Measurements from ENCODE around the gene ESRRA. TPM values are rescaled to one million over a fixed set of nuclear protein-coding genes. Genes with fewer than 3 reads are reported as not detected.

ESRRA gene
- total and polyA plus RNA-seq, 10 of the 15 experiments (the other 5 are each of a cell fraction or from before 2014, with no cell fraction given) = 0.32 to 48.9 (median 12.6) TPM

DNA sequence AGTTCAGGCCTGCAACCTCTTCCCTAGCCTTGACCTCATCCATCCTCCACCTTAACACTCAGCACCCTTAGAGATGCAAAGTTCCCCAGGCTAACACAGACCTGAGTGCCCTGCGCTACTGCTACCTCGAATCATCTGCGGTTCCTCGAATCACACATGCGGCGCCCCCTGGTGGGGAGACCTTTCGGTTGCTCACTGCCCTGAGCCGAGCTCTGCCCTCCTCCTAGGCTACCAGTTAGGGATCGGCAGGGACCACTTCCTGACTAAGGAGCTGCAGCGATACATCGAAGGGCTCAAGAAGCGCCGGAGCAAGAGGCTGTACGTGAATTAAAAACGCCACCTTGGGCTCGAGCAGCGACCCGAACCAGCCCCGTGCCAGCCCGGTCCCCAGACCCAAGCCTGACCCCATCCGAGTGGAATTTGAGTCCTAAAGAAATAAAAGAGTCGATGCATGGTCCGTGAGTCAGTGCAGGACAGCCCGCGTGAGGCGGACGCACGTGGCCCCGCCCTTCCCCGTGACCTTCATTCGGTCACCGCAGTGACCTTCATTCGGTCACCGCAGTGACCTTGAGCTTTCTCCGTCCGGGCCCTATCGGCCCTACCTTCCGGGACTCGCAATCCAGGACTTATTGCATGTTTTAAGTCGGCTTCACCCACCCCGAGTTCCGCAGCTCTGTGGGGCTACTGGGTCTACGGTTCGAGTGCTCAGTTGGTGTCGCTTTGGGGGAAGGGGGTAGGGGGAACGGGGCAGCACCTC lies 830 bp upstream of the ESRRA start (continued):
- TF ChIP-seq IKZF1 (conservative IDR thresholded peaks at IDR 0.05) = peak; percentile 70
- peak; percentile 59 to 70; a peak in 3 of 4 replicates for TF ChIP-seq IKZF2 (IDR thresholded peaks at IDR 0.05)
- TF ChIP-seq NFYB (IDR thresholded peaks at IDR 0.05; ENCODE audit: insufficient read depth, low read depth, low read length) = no peak
- TF ChIP-seq TARDBP (IDR thresholded peaks at IDR 0.05; ENCODE audit: borderline replicate concordance) = 0 out of 2 replicates have a peak, but pooled peaks have one; percentile 25
- 0 out of 2 replicates have a peak, but pooled peaks have one; percentile 87 for TF ChIP-seq RCOR1 (conservative IDR thresholded peaks at IDR 0.05; ENCODE audit: low read depth, low read length)
- TF ChIP-seq, protein P1, sequence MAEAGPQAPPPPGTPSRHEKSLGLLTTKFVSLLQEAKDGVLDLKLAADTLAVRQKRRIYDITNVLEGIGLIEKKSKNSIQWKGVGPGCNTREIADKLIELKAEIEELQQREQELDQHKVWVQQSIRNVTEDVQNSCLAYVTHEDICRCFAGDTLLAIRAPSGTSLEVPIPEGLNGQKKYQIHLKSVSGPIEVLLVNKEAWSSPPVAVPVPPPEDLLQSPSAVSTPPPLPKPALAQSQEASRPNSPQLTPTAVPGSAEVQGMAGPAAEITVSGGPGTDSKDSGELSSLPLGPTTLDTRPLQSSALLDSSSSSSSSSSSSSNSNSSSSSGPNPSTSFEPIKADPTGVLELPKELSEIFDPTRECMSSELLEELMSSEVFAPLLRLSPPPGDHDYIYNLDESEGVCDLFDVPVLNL (IDR thresholded peaks at IDR 0.05; ENCODE audit: low read depth, low read length) = no peak
- TF ChIP-seq, protein P2, sequence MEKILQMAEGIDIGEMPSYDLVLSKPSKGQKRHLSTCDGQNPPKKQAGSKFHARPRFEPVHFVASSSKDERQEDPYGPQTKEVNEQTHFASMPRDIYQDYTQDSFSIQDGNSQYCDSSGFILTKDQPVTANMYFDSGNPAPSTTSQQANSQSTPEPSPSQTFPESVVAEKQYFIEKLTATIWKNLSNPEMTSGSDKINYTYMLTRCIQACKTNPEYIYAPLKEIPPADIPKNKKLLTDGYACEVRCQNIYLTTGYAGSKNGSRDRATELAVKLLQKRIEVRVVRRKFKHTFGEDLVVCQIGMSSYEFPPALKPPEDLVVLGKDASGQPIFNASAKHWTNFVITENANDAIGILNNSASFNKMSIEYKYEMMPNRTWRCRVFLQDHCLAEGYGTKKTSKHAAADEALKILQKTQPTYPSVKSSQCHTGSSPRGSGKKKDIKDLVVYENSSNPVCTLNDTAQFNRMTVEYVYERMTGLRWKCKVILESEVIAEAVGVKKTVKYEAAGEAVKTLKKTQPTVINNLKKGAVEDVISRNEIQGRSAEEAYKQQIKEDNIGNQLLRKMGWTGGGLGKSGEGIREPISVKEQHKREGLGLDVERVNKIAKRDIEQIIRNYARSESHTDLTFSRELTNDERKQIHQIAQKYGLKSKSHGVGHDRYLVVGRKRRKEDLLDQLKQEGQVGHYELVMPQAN (conservative IDR thresholded peaks at IDR 0.05) = peak; percentile 56; the same call in 1 of the 2 replicates
- TF ChIP-seq, protein P3, sequence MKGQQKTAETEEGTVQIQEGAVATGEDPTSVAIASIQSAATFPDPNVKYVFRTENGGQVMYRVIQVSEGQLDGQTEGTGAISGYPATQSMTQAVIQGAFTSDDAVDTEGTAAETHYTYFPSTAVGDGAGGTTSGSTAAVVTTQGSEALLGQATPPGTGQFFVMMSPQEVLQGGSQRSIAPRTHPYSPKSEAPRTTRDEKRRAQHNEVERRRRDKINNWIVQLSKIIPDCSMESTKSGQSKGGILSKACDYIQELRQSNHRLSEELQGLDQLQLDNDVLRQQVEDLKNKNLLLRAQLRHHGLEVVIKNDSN (IDR thresholded peaks at IDR 0.05; ENCODE audit: borderline replicate concordance, extremely low read length, insufficient read depth, low read depth, low read length) = peak; percentile 46
- no peak for TF ChIP-seq NRF1 (conservative IDR thresholded peaks at IDR 0.05; ENCODE audit: low read depth, low read length)
- TF ChIP-seq, protein P4, sequence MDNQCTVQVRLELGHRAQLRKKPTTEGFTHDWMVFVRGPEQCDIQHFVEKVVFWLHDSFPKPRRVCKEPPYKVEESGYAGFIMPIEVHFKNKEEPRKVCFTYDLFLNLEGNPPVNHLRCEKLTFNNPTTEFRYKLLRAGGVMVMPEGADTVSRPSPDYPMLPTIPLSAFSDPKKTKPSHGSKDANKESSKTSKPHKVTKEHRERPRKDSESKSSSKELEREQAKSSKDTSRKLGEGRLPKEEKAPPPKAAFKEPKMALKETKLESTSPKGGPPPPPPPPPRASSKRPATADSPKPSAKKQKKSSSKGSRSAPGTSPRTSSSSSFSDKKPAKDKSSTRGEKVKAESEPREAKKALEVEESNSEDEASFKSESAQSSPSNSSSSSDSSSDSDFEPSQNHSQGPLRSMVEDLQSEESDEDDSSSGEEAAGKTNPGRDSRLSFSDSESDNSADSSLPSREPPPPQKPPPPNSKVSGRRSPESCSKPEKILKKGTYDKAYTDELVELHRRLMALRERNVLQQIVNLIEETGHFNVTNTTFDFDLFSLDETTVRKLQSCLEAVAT (IDR thresholded peaks at IDR 0.05) = peak; percentile 84
- TF ChIP-seq HDAC2 (IDR thresholded peaks at IDR 0.05) = no peak
- TF ChIP-seq, protein P5, sequence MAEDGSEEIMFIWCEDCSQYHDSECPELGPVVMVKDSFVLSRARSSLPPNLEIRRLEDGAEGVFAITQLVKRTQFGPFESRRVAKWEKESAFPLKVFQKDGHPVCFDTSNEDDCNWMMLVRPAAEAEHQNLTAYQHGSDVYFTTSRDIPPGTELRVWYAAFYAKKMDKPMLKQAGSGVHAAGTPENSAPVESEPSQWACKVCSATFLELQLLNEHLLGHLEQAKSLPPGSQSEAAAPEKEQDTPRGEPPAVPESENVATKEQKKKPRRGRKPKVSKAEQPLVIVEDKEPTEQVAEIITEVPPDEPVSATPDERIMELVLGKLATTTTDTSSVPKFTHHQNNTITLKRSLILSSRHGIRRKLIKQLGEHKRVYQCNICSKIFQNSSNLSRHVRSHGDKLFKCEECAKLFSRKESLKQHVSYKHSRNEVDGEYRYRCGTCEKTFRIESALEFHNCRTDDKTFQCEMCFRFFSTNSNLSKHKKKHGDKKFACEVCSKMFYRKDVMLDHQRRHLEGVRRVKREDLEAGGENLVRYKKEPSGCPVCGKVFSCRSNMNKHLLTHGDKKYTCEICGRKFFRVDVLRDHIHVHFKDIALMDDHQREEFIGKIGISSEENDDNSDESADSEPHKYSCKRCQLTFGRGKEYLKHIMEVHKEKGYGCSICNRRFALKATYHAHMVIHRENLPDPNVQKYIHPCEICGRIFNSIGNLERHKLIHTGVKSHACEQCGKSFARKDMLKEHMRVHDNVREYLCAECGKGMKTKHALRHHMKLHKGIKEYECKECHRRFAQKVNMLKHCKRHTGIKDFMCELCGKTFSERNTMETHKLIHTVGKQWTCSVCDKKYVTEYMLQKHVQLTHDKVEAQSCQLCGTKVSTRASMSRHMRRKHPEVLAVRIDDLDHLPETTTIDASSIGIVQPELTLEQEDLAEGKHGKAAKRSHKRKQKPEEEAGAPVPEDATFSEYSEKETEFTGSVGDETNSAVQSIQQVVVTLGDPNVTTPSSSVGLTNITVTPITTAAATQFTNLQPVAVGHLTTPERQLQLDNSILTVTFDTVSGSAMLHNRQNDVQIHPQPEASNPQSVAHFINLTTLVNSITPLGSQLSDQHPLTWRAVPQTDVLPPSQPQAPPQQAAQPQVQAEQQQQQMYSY (CRISPR knock-in tag; IDR thresholded peaks at IDR 0.05) = no peak
- TF ChIP-seq STAT3 (IDR thresholded peaks at IDR 0.05; ENCODE audit: low read depth, low read length) = no peak
- no peak for TF ChIP-seq RFX5 (IDR thresholded peaks at IDR 0.05; ENCODE audit: low read depth, low read length)
- TF ChIP-seq NR2F1 (conservative IDR thresholded peaks at IDR 0.05) = peak; percentile 95
- TF ChIP-seq, protein P6, sequence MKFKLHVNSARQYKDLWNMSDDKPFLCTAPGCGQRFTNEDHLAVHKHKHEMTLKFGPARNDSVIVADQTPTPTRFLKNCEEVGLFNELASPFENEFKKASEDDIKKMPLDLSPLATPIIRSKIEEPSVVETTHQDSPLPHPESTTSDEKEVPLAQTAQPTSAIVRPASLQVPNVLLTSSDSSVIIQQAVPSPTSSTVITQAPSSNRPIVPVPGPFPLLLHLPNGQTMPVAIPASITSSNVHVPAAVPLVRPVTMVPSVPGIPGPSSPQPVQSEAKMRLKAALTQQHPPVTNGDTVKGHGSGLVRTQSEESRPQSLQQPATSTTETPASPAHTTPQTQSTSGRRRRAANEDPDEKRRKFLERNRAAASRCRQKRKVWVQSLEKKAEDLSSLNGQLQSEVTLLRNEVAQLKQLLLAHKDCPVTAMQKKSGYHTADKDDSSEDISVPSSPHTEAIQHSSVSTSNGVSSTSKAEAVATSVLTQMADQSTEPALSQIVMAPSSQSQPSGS (IDR thresholded peaks at IDR 0.05; ENCODE audit: low read length) = no peak
- TF ChIP-seq TCF3 (IDR thresholded peaks at IDR 0.05; ENCODE audit: borderline replicate concordance, insufficient read depth, low read depth, low read length) = no peak
- no peak for TF ChIP-seq ZNF24 (IDR thresholded peaks at IDR 0.05)
- peak; percentile 75; the same call in 1 of the 2 replicates for TF ChIP-seq SIN3A (IDR thresholded peaks at IDR 0.05; ENCODE audit: low read depth, low read length)
